NCI-H1105 (cell line): ENCODE measurements around the gene PAXIP1.

Source experiments
- DNase-seq: peaks from one replicate; lab custom pipeline; 2025; lab: John Stamatoyannopoulos, UW

The PAXIP1 gene

DNA sequence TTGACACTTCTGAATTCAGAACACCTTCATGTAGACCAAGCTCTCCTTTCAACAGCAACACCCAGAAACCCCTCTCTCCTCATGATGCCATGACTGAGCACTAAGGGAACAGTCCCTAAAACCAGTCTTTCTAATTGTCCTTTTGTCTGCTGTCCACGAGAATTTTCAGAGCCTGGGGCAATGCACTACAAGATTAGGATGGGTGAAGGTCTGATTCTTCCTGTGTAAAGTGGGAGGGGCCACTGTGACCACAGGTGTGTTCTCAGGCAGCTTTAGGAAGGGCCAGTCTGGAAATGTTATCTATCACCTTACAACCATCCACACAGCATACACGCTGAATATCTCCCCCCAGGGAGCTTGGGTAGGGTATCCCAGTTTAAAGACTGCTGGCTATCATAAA is 7.9 kb downstream of the PAXIP1 start:
- no peak for DNase-seq

DNA sequence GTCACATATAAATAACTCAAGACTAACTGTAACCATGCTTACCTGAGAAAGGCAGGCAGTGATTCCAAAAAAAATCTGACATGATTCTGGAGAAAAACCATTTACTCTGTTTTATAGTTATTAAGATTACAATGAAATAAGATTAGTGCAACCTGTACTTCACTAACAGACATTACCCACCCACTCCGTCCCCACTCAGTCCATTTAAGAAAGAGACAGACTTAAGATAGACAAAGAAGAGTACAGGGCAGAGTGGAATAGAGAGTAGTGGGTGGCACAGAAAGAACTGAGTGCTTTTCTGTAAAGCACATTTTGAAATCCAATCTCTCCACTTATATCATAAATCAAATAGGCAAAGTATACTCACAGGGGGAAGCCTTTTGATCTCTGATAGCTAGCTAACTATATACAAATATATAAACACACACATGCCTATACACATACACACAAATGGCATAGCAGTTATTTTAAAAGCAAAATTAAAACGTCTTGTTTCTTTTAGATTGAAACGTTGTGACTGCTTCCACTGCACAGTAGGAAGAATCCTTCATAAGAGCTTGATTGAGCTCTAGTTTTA is 11.9 kb downstream of the PAXIP1 start:
- no peak for DNase-seq

DNA sequence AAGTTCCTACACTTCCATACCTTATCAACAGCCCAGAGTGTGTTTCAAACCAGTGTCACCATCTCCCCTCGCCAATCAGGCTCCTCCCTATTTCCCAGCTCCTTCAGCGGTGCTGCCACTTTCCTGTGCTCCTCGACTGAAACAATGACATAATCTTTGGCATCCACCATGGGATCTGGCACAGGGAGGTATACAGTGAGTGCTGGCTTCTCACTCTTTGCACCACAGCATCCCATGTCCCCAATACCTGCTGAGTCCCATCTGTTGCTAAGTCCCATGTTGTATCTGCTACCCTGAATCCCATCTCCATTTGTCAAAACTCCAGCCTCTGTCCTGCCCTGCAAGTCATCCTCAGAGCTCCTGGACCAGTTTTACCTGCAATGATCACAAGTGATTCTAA is 15.4 kb downstream of the PAXIP1 start:
- DNase-seq: no peak

DNA sequence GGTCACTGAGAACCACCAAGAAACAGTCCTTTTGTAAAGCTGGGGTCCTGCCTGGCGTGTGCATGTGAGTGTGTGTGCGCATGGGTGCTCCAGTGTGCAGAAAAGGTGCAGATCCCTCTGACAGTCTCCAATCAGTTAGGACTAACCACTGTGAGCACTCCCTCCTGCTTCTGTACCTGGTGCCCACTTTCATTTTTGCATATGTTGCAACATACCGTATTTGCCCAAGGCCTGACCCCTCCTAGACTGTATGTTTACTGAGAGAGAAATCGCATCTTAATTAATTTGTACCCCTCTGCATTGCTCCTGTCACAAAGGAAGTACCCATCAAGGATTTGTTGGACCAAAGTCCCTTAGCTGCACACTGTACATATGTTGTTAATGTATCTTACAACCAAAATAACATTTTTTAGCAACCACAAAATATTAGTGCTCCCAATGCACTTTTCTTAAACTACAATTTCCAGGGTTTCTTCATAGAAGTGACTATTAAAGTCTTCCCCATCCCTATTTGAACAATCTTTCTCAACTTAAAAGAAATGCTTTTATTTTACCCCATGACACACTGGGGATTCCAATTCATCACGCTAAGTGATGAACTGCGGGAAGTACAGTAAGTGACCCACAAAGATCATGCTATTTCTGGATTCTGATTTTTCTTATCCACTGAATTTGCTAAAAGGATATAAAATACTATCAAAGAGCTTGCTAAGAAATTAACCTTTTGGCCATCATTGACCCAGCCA is 16.6 kb downstream of the PAXIP1 start:
- DNase-seq: no peak

DNA sequence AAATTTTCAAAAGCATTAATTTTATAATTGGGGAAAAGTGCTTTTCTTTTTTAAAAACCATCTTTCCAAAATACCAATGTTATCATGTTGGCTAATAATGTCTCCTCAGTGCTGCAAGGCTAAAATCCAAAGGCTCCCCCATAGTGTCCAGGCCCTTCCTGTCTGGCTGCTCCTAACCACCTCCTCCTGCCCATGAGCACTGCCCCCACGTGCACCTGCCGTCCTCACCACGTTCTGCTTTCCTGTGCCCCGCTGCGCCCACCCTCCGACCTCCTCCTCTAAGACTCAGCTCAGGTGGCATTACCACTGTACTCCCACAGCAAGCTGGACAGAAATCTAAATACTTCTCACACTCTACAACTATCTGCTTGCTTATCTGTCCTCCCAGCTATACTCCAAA is 17.7 kb downstream of the PAXIP1 start:
- no peak for DNase-seq

DNA sequence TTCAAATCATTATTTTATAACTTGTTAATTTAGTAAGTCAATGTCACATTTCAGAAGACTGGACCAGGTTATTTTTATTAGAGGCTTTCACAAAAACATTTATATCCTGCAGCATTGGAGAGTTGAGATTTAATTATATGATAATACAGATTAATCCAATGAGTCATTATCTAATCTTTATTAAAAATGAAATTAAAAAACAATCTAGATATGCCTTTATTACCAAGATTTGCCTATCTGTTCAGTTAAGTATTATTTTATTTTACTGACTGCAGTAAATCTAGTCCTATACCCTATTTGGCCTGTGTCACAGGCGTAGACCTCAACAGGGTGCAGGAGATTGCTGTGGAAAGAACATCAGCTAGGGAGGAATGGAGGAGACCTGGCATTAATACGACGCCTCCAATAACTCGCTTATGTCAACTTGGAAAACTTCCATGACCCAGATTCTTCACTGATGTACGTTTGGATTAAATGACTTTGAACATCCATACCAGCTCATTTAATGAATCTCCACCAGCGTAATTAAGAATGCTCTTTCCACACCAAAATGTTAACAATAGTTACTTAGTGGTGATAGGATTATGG is 18.2 kb downstream of the PAXIP1 start:
- DNase-seq: no peak

DNA sequence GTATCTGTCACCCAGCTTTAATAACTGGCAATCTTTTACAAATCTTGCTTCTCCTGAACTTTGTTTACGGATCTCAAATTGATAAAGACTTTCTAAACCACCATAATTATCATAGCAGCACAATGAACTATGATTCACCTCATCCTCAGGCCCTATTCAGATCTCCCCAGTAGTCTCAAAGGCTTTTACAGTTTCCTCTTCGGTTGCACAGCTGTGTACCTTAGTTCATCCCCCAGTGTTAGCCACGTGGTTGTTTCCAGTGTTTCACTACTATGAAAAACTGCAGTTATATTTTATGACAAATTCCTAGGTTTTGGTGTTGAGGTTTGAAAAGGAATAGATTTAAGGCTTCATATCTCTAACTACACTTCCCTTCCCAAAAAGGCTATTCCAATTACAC is 24.9 kb downstream of the PAXIP1 start:
- no peak for DNase-seq

DNA sequence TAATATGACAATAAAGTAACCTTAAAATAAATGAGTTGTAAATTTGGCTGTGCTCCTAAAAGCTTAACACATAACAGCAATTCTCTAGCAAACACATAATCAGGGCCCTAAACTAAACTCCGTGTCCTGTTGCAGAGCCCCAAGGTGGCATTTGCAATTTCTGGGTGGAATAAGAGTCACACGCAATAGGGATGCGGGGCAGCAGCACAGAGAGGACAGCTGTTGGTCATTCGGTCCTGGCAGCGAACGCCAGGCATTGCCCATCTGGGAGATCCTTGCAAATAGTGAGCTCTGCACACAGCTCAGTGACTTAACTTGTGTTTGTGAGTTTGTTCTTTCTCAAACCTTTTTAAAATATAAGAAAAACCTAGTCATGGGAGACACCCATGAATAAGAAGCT is 25.7 kb downstream of the PAXIP1 start:
- no peak for DNase-seq

DNA sequence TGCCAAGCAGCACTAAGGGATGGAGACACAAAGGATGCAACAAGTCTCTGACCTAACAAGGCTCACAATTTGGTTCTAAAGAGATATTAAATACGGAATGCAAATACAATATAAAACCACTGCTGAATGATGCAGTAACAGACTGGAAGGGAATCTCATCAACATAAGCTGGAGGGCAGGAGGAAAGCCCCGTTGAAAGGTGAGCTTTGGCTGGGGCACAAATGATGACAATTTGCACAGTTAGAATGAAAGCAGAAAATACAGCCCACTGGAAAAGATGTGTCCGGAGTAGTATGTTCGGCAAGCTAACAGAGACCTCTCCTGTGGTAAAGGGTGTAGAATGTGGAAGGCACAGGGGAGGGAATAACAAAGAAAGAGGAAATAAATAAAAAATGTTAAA is 26.1 kb downstream of the PAXIP1 start:
- DNase-seq: no peak

DNA sequence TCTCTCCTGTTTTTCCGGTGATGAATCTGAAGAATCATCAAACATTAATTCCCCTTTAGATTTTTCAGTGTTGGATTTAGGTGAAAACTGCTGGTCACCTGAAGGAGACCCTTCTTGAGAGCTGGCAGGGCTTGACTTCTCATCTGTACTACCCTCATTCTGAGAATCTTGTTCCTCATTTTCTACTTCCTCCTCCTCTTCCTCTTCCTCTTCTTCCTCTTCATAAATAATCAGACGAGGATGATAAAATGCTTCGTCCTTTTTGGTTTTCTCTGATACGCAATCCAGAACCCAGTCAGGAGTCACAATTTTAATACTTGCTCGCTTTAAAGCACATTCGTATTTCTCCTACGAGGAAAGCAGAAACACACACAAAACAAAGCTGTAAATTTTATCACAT is 26.9 kb downstream of the PAXIP1 start:
- DNase-seq: no peak

DNA sequence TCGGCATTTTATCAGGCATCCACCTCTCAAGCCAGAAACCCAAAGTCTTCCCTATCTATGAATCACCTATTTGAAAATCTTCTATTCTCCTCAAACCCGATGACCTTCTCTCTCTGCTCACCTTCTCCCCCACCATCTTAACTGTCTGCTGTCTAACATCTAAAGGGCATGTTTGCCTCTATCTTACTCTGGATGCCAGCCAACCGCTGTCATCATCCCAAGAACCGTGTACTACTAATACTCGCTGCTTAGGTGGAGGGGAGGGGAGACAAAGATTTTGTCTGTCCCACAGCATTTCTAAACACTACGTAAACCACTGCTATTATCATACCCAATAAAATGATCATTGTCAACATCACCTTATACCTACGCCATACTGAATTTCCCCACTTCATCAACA is 29.5 kb downstream of the PAXIP1 start:
- DNase-seq: no peak

DNA sequence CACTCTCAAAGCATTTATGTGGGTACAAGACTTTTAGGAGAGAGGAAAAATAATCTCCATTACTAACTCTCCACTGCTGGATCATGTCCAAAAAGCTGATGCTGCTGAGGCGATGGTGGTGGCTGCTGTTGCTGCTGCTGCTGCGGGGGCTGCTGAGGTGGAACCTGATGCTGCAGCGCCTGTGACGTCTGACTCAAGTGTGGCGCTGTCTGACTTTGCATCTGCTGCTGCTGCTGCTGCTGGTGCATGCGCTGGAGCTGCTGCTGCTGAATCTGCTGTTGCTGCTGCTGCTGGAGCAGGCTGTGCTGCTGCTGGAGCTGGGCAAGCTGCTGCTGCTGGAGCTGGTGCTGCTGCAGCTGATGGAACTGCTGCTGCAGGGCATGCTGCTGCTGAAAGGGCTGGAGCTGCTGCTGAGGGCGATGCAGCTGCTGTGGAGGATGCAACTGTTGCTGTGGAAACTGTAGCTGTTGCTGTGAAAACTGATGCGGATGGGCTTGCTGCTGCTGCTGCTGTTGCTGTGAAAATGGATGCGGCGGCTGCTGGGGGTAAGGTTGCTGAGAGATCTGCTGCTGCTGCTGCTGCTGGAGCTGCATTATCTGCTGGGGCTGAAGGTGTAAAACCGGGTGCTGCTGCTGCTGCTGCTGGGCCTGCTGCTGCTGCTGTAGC is 34.5 kb downstream of the PAXIP1 start:
- no peak for DNase-seq

DNA sequence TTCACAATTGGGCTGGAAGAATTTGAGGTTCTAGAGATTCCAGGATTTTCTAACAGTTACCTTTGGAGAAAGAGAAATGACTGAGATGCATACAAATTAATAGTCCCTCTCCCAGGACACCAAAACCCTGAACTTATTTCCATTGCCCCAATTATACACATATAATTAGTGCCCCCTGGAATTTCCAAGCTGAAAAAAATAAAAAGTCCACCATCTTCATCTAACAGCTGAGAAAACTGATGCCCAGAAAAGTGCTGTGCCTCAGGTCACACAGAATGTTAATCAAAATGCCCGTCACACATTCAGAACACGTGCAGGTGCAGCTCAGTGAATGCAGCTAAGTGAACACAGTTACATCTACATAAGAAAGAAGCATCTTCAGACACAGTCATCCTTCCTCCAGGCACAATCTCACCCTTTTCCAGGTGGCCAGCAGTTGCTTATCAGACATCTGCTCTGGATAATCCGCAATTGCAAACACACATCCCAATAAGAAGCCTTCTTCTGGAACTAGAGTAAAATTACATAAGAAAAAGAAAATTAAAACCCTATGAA is 35.4 kb downstream of the PAXIP1 start:
- DNase-seq: no peak

DNA sequence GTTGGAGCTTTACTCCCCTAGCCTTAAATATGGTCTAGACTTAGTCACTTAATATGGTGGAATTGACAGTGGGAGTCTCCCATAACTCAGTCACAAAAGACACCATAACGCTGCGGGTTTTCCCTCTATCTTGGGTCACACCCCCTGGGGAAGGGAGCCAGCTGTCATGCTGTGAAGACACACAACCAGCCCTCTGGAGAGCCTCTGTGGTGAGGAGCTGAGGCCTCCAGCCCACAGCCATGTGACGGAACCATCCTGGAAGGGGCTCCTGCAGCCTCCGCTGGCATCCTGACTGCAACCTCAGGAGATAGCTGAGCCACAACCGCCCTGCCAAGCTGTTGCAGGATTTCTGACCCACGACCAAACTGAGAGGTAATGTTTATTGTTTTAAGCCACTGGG is 37.9 kb downstream of the PAXIP1 start:
- no peak for DNase-seq

DNA sequence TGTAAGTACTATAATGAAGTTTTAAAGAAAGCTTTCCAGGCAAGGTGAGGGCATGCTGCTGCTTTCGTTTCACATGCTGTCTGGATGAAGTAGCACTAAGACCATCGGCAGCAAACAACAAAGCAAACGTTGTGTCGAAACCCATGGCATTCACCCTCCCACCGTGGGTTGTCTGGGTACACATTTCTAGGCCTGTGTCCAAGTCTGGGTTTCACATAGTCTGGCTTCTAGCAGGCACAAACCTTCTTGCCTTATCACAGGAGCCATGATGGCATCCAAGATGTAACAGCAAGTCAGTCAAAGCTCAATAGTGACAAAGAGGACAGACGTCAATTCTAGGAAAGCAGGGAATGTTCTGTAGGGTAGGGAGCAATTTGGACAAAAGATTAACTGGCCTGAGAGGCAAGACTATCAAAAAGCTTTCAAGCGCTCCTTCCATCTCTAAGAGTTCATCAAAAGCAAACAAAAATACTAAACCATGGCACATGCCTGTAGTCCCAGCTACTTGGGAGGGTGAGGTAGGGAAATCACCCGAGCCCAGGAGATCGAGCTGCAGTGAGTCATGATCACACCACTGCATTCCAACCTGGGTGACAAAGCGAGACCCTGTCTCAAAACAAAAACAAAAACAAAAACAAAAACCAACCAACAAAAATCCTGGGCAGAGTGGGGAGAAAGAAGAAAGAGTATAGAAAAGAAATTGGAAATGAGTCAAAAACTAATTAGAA is 42.7 kb downstream of the PAXIP1 start:
- no peak for DNase-seq

DNA sequence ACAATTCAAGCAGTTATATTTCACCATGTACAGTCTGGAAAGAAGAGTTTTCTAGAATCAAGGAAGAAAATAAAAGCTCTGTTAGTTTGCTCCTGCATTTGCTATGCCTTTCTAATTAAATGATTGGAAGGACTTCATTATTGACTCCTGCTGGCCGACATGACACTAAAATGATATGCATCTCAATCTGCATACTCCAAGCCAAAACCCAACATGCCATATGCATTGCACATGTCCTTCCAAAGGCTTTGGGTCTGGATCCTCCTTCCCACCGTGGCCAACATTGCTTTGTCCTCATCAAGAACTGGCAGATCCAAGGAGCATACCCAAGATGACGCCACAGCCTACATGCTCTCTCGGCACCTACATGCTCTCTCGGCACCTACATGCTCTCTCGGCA is 46.5 kb downstream of the PAXIP1 start:
- DNase-seq: no peak

DNA sequence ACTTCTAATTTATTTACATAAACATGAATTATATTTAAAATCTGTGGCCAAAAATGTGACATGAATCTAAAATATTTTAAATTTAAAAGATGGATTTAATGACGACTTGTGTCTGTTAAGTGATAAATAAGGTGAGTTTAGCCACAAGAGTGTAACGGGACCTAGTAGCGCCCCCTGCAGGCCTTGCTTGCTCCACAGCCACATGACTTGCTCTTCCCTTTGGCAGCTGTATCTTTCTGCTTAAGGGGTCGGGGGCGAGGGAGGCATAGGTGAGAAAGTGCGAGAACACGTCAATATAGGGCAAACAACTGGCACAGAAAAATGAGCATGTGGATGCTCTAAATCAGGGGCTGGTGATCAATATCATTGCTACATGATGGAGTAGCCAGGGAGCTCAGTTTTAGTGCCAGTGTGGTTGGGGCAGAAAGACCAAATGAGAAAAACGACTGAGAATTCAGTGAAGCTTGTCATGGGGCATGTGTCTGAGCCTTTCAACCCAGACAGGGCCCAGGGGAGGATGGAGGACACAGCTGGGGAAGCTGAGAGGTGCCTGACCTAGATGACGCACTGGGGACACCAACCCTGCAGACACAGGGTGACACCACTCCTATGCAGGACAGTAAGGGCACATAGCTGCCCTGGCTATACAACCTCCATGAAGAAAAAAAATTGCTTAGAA is 49.8 kb downstream of the PAXIP1 start:
- DNase-seq: no peak

DNA sequence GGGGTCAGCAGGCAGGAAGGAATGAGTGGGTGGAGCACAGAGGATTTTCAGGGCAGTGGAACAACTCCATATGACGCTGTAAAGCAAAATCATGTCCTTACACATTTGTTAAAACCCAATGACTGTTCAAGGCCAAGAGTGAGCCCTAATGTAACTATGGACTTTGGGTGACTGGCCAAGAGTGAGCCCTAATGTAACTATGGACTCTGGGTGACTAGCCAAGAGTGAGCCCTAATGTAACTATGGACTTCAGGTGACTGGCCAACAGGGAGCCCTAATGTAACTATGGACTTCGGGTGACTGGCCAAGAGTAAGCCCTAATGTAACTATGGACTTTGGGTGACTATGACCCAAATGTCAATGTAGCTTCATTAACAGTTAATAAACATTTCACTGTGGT is 52.0 kb downstream of the PAXIP1 start:
- no peak for DNase-seq

DNA sequence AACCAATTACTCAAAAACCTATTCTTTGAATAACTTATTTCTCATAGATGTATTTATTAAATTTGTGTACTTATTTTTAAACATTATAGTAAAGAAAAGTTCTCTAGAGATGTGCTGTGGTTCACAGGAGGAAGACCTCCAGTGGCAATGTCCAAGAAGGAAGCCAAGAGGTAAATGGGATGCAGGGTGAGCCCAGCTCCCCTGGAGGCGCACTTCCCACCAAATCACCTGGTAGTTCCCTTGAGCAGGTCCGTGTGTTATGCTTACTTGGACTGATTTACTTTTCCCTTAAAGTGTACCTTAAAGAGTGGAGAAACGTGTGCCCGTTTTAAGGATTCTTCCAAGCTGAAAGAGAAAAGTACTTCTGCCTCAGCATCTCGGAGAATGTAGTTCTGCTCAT is 55.3 kb downstream of the PAXIP1 start:
- no peak for DNase-seq

DNA sequence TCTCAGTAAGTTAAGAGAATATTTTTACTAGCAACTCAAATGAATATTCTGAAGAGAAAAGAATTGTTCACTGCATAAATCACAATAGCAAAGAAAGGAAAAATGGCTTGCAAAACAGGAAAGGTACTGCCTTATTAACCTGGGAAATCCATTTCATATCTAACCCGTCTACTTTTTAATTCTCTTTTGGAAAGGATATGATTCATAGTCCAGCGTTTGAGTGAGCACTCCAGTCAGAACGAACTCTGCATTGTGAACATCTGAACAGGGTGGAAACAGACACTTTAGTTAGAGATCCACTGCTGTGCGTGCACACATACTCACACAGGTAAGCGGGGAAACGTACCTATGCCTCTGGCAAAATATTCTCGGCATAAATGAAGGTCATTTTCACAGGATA is 56.8 kb downstream of the PAXIP1 start:
- no peak for DNase-seq

DNA sequence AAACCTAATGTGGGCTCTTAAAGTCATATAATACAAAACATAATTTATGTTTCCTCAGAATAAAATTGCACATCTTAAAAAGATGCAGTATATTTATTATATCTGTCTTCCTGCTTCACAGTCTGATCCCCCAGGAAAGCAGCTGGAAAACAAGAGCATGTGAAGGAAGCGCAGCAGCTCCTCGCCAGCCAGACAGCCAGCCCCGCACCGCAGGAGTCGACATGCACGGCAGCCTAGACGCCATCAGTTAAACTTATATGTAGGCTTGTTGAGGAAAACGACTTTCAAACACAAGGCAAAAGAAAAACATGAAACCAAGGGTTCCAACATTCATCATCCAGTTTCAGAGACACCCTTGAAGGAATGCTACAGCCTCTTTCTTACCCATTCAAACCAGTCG is 59.0 kb downstream of the PAXIP1 start:
- DNase-seq: no peak

DNA sequence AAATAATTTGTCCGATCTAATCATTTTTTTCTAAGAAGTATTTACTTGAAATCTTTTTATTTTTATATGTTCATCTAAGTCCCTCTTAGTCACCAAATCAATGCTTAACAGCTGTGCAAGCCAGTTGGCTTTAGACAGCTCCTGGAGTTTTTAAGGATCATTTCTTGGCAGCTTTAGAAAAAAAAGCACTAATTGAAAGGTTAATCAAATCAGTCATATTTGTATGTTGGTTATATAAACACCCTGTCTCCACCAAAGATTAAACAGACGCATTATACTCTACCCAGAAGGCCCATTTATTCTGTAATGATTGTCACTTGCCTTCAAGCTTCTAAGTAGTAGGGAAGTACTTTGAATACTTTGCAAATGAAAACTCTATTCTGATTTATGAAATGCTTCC is 60.2 kb downstream of the PAXIP1 start:
- DNase-seq: no peak
